HepG2 (cell line): Measurements from ENCODE around the gene FANCD2. TPM values are rescaled to one million over a fixed set of nuclear protein-coding genes. Genes with fewer than 3 reads are reported as not detected.
A peak's percentile ranks its signal among the peaks of the same experiment; 100 is the strongest.

Source experiments
- HNF4G ChIP-seq, 2 experiments: sonication (generic) in 1 of 2; formaldehyde crosslinking in 1 of 2; IDR thresholded peaks; 2 replicates each; pipeline versions ENCODE4 v1.4.0 to v1.6.1; 2011 to 2020; ENCODE audit warnings: borderline replicate concordance in 2 of 2, low read depth in 2 of 2, mild to moderate bottlenecking in 2 of 2, low read length in 1 of 2, missing genetic modification reagents in 1 of 2, moderate library complexity in 1 of 2
- JUND ChIP-seq: sonication (generic); formaldehyde crosslinking; IDR thresholded peaks from 2 replicates; pipeline ENCODE4 v1.8.0; 2022; ENCODE audit warnings: mild to moderate bottlenecking, missing genetic modification reagents
- RFX5 ChIP-seq: IDR thresholded peaks from 2 replicates; pipeline ENCODE4 v1.6.1; 2011; ENCODE audit warnings: low read depth, low read length, improper control_type of control experiment
- RFXAP ChIP-seq: sonication (generic); formaldehyde crosslinking; IDR thresholded peaks from 2 replicates; pipeline ENCODE4 v1.4.0; 2020; ENCODE audit warnings: missing genetic modification reagents, borderline replicate concordance
- YEATS4 ChIP-seq: sonication (generic); formaldehyde crosslinking; IDR thresholded peaks from 2 replicates; pipeline ENCODE4 v1.4.0; 2020; ENCODE audit warnings: missing genetic modification reagents, borderline replicate concordance
- ZMAT3 ChIP-seq: sonication (generic); formaldehyde crosslinking; conservative IDR thresholded peaks from 2 replicates; pipeline ENCODE4 v1.7.0; 2021; ENCODE audit warnings: missing genetic modification reagents
- ZMYM3 ChIP-seq: sonication (generic); formaldehyde crosslinking; IDR thresholded peaks from 2 replicates; pipeline ENCODE4 v1.5.1; 2020; ENCODE audit warnings: mild to moderate bottlenecking, missing genetic modification reagents
- ZNF224 ChIP-seq: sonication (generic); formaldehyde crosslinking; IDR thresholded peaks from 2 replicates; pipeline ENCODE4 v1.5.0; 2020; ENCODE audit warnings: mild to moderate bottlenecking, missing genetic modification reagents
- ZNF562 ChIP-seq: sonication (generic); formaldehyde crosslinking; IDR thresholded peaks from 2 replicates; pipeline ENCODE4 v1.8.0; 2022; ENCODE audit warnings: missing genetic modification reagents, borderline replicate concordance
- ZNF629 ChIP-seq: sonication (generic); formaldehyde crosslinking; conservative IDR thresholded peaks from 2 replicates; pipeline ENCODE4 v1.5.0; 2020; ENCODE audit warnings: missing genetic modification reagents
- ZNF839 ChIP-seq: sonication (generic); formaldehyde crosslinking; IDR thresholded peaks from 2 replicates; pipeline ENCODE4 v1.4.0; 2020; ENCODE audit warnings: missing genetic modification reagents, mild to moderate bottlenecking, borderline replicate concordance
- polyA plus RNA-seq, 8 experiments: library from polyadenylated mRNA; depleted of rRNA in 3 of 8; stranded (reverse) in 7 of 8; unstranded in 1 of 8; fragments of >200 nt; fragmentation: Illumina TruSeq in 4 of 8; extraction: Trizol in 4 of 8; gene quantifications; 2 replicates each; pipeline versions ENCODE4 v1.2.1 to v1.2.3, GENCODE V29; 2011 to 2016; ENCODE audit warnings: low read depth in 4 of 8, missing spikeins in 1 of 8, mixed read lengths in 1 of 8; ENCODE audit not compliant: insufficient read depth in 1 of 8
- total RNA-seq, 5 experiments: library from RNA; depleted of rRNA; stranded (reverse); fragments of >200 nt; fragmentation: Illumina TruSeq; extraction: Trizol; gene quantifications; 2 replicates each; pipeline ENCODE4 v1.2.3, GENCODE V29; 2016; ENCODE audit warnings: low read depth in 1 of 5
- TF ChIP-seq, protein P1 (sequence below): sonication (generic); formaldehyde crosslinking; IDR thresholded peaks from 2 replicates; pipeline ENCODE4 v1.4.0; 2020; ENCODE audit warnings: low read depth, missing genetic modification reagents
- TF ChIP-seq, protein P2 (sequence below): sonication (generic); formaldehyde crosslinking; IDR thresholded peaks from 2 replicates; pipeline ENCODE4 v1.4.0; 2020; ENCODE audit warnings: missing genetic modification reagents
- TF ChIP-seq, protein P3 (sequence below): sonication (generic); formaldehyde crosslinking; IDR thresholded peaks from 2 replicates; pipeline ENCODE4 v1.8.0; 2022; ENCODE audit warnings: missing genetic modification reagents, mild to moderate bottlenecking, inconsistent platforms, borderline replicate concordance
- TF ChIP-seq, protein P4 (sequence below): sonication (generic); formaldehyde crosslinking; IDR thresholded peaks from 2 replicates; pipeline ENCODE4 v1.4.0; 2020; ENCODE audit warnings: missing genetic modification reagents
- TF ChIP-seq, protein P5 (sequence below): sonication (generic); formaldehyde crosslinking; IDR thresholded peaks from 2 replicates; pipeline ENCODE4 v1.4.0; 2020; ENCODE audit warnings: missing genetic modification reagents
- TF ChIP-seq, protein P6 (sequence below): sonication (generic); formaldehyde crosslinking; IDR thresholded peaks from 2 replicates; pipeline ENCODE4 v1.4.0; 2020; ENCODE audit warnings: missing genetic modification reagents

The FANCD2 gene
- total and polyA plus RNA-seq, 2 of the 13 experiments (the other 11 are each of a cell fraction or from before 2014, with no cell fraction given), result 10.1 to 42.0 TPM

DNA sequence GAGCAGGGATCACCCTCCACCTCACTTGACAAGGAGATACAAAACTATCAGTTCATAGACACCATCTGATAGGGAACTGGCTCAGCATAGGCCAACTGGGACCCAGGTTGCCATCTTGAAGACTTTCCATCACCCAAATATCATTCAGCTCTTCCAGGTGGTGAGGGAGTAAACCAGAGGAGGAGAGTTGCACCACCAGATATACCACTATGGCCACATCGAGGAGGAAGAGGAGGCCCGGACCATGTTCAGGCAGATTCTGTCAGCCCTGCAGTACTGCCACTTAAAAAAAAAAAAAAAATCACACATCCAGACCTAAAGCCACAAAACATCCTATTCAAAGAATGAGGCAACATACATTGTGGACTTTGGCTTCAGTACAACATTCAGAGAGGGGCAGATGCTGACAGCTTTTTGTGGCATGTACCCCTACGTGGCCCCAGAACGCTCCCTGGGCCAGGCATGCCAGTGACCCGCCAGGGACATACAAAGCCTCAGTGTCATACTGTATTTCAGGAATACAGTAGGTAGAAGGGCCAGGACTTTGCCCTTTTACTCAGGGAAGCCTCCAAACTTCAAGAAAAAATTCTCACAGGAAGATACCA is 21.2 kb upstream of the FANCD2 start (continued):
- TF ChIP-seq, protein P1, sequence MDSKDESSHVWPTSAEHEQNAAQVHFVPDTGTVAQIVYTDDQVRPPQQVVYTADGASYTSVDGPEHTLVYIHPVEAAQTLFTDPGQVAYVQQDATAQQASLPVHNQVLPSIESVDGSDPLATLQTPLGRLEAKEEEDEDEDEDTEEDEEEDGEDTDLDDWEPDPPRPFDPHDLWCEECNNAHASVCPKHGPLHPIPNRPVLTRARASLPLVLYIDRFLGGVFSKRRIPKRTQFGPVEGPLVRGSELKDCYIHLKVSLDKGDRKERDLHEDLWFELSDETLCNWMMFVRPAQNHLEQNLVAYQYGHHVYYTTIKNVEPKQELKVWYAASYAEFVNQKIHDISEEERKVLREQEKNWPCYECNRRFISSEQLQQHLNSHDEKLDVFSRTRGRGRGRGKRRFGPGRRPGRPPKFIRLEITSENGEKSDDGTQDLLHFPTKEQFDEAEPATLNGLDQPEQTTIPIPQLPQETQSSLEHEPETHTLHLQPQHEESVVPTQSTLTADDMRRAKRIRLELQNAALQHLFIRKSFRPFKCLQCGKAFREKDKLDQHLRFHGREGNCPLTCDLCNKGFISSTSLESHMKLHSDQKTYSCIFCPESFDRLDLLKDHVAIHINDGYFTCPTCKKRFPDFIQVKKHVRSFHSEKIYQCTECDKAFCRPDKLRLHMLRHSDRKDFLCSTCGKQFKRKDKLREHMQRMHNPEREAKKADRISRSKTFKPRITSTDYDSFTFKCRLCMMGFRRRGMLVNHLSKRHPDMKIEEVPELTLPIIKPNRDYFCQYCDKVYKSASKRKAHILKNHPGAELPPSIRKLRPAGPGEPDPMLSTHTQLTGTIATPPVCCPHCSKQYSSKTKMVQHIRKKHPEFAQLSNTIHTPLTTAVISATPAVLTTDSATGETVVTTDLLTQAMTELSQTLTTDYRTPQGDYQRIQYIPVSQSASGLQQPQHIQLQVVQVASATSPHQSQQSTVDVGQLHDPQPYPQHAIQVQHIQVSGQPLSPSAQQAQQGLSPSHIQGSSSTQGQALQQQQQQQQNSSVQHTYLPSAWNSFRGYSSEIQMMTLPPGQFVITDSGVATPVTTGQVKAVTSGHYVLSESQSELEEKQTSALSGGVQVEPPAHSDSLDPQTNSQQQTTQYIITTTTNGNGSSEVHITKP (CRISPR knock-in tag), result peak; percentile 47; the same call in 1 of the 2 replicates
- TF ChIP-seq, protein P2, sequence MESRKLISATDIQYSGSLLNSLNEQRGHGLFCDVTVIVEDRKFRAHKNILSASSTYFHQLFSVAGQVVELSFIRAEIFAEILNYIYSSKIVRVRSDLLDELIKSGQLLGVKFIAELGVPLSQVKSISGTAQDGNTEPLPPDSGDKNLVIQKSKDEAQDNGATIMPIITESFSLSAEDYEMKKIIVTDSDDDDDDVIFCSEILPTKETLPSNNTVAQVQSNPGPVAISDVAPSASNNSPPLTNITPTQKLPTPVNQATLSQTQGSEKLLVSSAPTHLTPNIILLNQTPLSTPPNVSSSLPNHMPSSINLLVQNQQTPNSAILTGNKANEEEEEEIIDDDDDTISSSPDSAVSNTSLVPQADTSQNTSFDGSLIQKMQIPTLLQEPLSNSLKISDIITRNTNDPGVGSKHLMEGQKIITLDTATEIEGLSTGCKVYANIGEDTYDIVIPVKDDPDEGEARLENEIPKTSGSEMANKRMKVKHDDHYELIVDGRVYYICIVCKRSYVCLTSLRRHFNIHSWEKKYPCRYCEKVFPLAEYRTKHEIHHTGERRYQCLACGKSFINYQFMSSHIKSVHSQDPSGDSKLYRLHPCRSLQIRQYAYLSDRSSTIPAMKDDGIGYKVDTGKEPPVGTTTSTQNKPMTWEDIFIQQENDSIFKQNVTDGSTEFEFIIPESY (CRISPR knock-in tag), result peak; percentile 92
- TF ChIP-seq, protein P3, sequence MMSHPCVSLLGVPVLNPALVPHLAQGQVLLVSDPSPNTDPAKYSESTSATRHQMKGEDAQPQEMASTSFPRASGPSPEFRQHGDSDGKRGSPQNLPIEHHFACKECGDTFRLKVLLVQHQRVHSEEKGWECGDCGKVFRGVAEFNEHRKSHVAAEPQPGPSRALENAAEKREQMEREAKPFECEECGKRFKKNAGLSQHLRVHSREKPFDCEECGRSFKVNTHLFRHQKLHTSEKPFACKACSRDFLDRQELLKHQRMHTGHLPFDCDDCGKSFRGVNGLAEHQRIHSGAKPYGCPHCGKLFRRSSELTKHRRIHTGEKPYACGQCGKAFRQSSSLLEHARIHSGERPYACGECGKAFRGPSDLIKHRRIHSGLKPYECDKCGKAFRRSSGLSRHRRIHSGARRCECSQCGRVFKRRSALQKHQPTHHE (CRISPR knock-in tag), result no peak
- TF ChIP-seq ZNF224 (CRISPR knock-in tag), result no peak
- peak; percentile 90 for TF ChIP-seq HNF4G (IDR thresholded peaks at IDR 0.05; ENCODE audit: borderline replicate concordance, low read depth, low read length)
- TF ChIP-seq HNF4G (CRISPR knock-in tag; IDR thresholded peaks at IDR 0.05; ENCODE audit: borderline replicate concordance, low read depth), result peak; percentile 76; the same call in 1 of the 2 replicates
- peak; percentile 12; the same call in 1 of the 2 replicates for TF ChIP-seq ZNF629 (CRISPR knock-in tag)
- TF ChIP-seq, protein P4, sequence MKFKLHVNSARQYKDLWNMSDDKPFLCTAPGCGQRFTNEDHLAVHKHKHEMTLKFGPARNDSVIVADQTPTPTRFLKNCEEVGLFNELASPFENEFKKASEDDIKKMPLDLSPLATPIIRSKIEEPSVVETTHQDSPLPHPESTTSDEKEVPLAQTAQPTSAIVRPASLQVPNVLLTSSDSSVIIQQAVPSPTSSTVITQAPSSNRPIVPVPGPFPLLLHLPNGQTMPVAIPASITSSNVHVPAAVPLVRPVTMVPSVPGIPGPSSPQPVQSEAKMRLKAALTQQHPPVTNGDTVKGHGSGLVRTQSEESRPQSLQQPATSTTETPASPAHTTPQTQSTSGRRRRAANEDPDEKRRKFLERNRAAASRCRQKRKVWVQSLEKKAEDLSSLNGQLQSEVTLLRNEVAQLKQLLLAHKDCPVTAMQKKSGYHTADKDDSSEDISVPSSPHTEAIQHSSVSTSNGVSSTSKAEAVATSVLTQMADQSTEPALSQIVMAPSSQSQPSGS (CRISPR knock-in tag), result peak; percentile 58; the same call in 1 of the 2 replicates
- no peak for TF ChIP-seq ZMAT3 (CRISPR knock-in tag)
- peak; percentile 51; the same call in 1 of the 2 replicates for TF ChIP-seq YEATS4 (CRISPR knock-in tag)
- no peak for TF ChIP-seq ZMYM3
- TF ChIP-seq, protein P5, sequence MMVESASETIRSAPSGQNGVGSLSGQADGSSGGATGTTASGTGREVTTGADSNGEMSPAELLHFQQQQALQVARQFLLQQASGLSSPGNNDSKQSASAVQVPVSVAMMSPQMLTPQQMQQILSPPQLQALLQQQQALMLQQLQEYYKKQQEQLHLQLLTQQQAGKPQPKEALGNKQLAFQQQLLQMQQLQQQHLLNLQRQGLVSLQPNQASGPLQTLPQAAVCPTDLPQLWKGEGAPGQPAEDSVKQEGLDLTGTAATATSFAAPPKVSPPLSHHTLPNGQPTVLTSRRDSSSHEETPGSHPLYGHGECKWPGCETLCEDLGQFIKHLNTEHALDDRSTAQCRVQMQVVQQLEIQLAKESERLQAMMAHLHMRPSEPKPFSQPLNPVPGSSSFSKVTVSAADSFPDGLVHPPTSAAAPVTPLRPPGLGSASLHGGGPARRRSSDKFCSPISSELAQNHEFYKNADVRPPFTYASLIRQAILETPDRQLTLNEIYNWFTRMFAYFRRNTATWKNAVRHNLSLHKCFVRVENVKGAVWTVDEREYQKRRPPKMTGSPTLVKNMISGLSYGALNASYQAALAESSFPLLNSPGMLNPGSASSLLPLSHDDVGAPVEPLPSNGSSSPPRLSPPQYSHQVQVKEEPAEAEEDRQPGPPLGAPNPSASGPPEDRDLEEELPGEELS, result peak; percentile 51; the same call in 1 of the 2 replicates
- no peak for TF ChIP-seq RFX5
- 0 out of 2 replicates have a peak, but pooled peaks have one; percentile 40 for TF ChIP-seq RFXAP
- TF ChIP-seq ZNF562 (CRISPR knock-in tag), result no peak
- no peak for TF ChIP-seq JUND
- TF ChIP-seq ZNF839 (CRISPR knock-in tag), result no peak
- TF ChIP-seq, protein P6, sequence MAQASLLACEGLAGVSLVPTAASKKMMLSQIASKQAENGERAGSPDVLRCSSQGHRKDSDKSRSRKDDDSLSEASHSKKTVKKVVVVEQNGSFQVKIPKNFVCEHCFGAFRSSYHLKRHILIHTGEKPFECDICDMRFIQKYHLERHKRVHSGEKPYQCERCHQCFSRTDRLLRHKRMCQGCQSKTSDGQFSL (CRISPR knock-in tag), result no peak
